ENCODE measurements around the gene AJAP1.

GRCh38 chr1:4797429-4797828 lies 143.0 kb downstream of the AJAP1 start:
- TF ChIP-seq YY1 (IDR thresholded peaks at IDR 0.05; ENCODE audit: insufficient read depth, insufficient read length) (no peak), ZNF274 (IDR thresholded peaks at IDR 0.05; ENCODE audit: low read depth, low read length) (no peak), SUZ12 (IDR thresholded peaks at IDR 0.05; ENCODE audit: extremely low read depth, insufficient read depth, insufficient read length) (no peak)

Measured in NT2/D1 (cell line).